Measurements from ENCODE around the gene CCR4. TPM values are rescaled to one million over a fixed set of nuclear protein-coding genes. Genes with fewer than 3 reads are reported as not detected.
"Not testable (repeated sequence)": the region's sequence is repeated elsewhere in the genome, so short reads cannot be mapped to it uniquely, and the experiment has no call there.

The CCR4 gene
- polyA plus RNA-seq, 2 of the 4 experiments (the other 2 are of a cell fraction), result not detected

DNA sequence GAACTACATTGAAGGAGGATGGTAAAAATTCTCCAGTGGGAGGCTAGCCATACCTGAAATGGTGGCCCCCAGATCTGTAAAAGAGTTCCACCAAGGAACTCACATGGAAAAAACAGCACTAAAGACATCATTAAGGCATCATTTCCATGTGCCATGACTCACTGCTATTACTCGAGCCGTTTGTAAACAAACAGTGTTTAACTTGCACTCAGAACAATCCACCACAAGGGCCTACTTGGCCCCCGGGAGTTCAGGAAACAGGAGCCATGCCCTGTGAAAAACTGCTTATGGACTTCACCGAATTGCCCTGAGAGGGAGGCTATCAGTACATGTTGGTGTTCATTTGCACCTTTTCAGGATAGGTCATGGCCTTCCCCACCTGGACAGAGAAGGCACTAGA is 18.2 kb downstream of the CCR4 start:
- no peak for TF ChIP-seq SMC3 (IDR thresholded peaks at IDR 0.05)
- no peak for TF ChIP-seq FOSL2 (IDR thresholded peaks at IDR 0.05)
- peak; percentile 76 for TF ChIP-seq FOSL2 (CRISPR knock-in tag; IDR thresholded peaks at IDR 0.05)
- TF ChIP-seq, protein P1, sequence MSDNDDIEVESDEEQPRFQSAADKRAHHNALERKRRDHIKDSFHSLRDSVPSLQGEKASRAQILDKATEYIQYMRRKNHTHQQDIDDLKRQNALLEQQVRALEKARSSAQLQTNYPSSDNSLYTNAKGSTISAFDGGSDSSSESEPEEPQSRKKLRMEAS (IDR thresholded peaks at IDR 0.05), result peak; percentile 31; the same call in 1 of the 2 replicates
- TF ChIP-seq RNF2 (IDR thresholded peaks at IDR 0.05; ENCODE audit: borderline replicate concordance, low read depth), result no peak
- Histone ChIP-seq H3K4me2 (peak overlapping the region; percentile 27), H3K27ac (no peak overlapping the region), H3K4me1 (peaks cover 14% of the 10 kb centered on the region), H3K4me3 (no peak overlapping the region), H3K9me3 (peaks cover 25% of the 10 kb centered on the region)
- ChIA-PET CTCF (interaction anchor here (2.4 kb wide), 1 partner anchor 22 kb away, joined by 7 read pairs; no protein-coding TSS in a partner anchor), POLR2A (no interaction called here)
- FAIRE-seq, result no peak
- 3% methylated on average over 4 of the region's 4 CpGs for WGBS (ENCODE audit: missing lambda C conversion rate)
- ATAC-seq, result peak; percentile 62 to 84; a peak in 5 of 6 replicates
- DNase-seq (ENCODE audit: low read depth in 1 of 2, low spot score in 1 of 2), result peak; percentile 28 to 54

DNA sequence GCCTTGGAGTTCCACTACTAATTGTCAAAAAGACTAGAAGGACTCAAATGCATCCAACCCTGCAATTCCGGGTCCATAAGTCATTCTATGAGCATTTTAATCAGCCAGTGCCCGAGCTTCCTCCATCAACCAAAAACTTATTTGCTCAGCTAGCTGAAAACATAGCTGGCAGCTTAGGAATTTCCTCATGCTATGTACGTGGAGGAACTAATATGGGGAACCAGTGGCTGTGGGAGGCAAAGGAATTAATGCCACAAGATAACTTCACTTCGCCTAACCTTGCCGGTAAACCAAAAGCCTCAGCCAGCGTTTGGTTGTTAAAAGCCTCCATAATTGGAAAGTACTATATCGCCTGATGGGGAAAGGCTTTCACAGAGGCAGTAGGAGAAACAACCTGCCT is 19.8 kb downstream of the CCR4 start:
- 88% methylated on average over 7 of the region's 7 CpGs for WGBS (ENCODE audit: missing lambda C conversion rate)
- CTCF ChIA-PET, result interaction anchor here (1.9 to 2.4 kb wide), 2 partner anchors 24 to 37 kb away, joined by 4 to 7 read pairs; no protein-coding TSS in a partner anchor
- DNase-seq (ENCODE audit: low read depth in 1 of 2, low spot score in 1 of 2); FAIRE-seq; H3K4me2 ChIP-seq; ATAC-seq; POLR2A ChIA-PET; H3K27ac ChIP-seq; H3K9me3 ChIP-seq; H3K4me3 ChIP-seq: not testable (repeated sequence)
- H3K4me1 ChIP-seq, result peaks cover 14% of the 10 kb centered on the region

DNA sequence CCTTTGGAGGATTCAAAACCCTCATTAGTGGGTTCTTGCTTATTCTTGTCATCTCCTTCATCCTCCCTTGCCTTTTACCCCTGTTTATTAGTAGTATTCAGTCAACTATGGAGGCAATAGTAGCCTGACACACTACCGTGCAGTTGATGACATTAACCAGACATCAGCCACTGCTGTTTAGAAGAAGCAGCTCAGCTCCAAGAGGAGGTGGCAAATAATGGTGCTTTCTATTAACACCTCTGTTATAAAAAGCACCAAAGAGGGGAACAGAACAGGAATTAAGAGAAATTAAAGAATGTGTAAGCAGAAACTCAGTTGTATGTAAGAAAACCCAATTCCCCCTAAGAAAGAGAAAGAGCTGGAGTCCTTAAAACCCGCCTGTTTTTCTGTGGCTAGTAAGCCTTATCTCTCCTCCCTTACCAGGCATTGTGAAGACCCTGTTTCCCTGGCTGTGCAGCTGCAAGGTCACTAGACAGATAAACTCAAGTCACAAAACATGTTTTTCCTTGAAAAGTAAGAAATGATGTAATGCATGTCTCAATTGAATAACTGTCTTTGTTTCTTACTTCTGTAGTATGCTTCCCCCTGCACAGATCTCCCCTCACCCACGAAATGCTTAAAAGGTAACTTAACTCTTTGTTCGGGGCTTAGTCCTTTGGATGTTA is 21.2 kb downstream of the CCR4 start:
- Histone ChIP-seq H3K9me3 (no peaks in the 10 kb centered on the region), H3K4me2 (no peak overlapping the region), H3K27ac (no peak overlapping the region), H3K4me1 (peaks cover 14% of the 10 kb centered on the region), H3K4me3 (no peak overlapping the region)
- ChIA-PET CTCF (interaction anchor here (1.9 kb wide), 1 partner anchor 38 kb away, joined by 4 read pairs; no protein-coding TSS in a partner anchor), POLR2A (no interaction called here)
- FAIRE-seq, result no peak
- no peak for DNase-seq (ENCODE audit: low read depth in 1 of 2, low spot score in 1 of 2)
- 68% methylated on average over 4 of the region's 4 CpGs for WGBS (ENCODE audit: missing lambda C conversion rate)
- TF ChIP-seq, protein P2, sequence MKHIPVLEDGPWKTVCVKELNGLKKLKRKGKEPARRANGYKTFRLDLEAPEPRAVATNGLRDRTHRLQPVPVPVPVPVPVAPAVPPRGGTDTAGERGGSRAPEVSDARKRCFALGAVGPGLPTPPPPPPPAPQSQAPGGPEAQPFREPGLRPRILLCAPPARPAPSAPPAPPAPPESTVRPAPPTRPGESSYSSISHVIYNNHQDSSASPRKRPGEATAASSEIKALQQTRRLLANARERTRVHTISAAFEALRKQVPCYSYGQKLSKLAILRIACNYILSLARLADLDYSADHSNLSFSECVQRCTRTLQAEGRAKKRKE (CRISPR knock-in tag; IDR thresholded peaks at IDR 0.05; ENCODE audit: low read depth), result no peak
- TF ChIP-seq MYC (IDR thresholded peaks at IDR 0.05; ENCODE audit: borderline replicate concordance, low read length), result no peak
- TF ChIP-seq POLR2AphosphoS2 (conservative IDR thresholded peaks at IDR 0.05; ENCODE audit: low read length), result no peak
- no peak for TF ChIP-seq FOSL2 (IDR thresholded peaks at IDR 0.05)
- TF ChIP-seq FOSL2 (CRISPR knock-in tag; IDR thresholded peaks at IDR 0.05), result no peak
- TF ChIP-seq GATA3 (IDR thresholded peaks at IDR 0.05; ENCODE audit: borderline replicate concordance), result no peak
- TF ChIP-seq HOXA7 (CRISPR knock-in tag; IDR thresholded peaks at IDR 0.05), result no peak
- no peak for TF ChIP-seq HDAC2 (IDR thresholded peaks at IDR 0.05)
- no peak for TF ChIP-seq NPAS2 (CRISPR knock-in tag; IDR thresholded peaks at IDR 0.05; ENCODE audit: borderline replicate concordance)
- TF ChIP-seq CHD2 (IDR thresholded peaks at IDR 0.05; ENCODE audit: low read length, partially characterized antibody), result no peak
- no peak for ATAC-seq

DNA sequence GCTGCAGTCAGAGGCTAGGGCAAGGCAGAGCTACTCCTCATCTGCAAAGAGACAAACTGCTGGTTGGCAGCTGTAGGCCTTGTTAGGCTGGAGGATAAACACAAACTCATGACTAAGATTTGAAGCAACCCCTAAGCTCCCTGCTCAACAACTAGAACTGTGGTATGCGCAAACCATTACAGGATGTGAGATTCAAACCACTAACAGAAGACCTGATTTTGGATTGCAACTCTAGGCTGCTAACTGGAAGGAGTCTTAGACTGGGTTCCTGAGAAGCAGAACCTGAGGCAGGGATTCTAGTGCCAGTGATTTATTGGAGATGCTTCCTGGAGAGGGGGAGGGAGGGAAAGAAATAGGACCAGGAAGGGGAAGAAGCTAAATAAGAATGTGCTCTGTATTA is 22.5 kb downstream of the CCR4 start:
- WGBS (ENCODE audit: missing lambda C conversion rate), result 100% methylated on average over 1 of the region's 1 CpG
- Histone ChIP-seq H3K27ac (no peak overlapping the region), H3K9me3 (no peaks in the 10 kb centered on the region), H3K4me1 (peaks cover 12% of the 10 kb centered on the region), H3K4me2 (no peak overlapping the region), H3K4me3 (no peak overlapping the region)
- ATAC-seq (no peak), DNase-seq (ENCODE audit: low read depth in 1 of 2, low spot score in 1 of 2) (no peak), FAIRE-seq (no peak)
- ChIA-PET POLR2A (no interaction called here), CTCF (interaction anchor here (0.8 to 4.6 kb wide), 5 partner anchors 10 to 100 kb away, joined by 3 to 15 read pairs (median 5); no protein-coding TSS in a partner anchor)
- no peak for TF ChIP-seq FOSL2 (IDR thresholded peaks at IDR 0.05)
- no peak for TF ChIP-seq FOSL2 (CRISPR knock-in tag; IDR thresholded peaks at IDR 0.05)
- no peak for TF ChIP-seq CBX8 (IDR thresholded peaks at IDR 0.05)
- no peak for TF ChIP-seq FOSB (CRISPR knock-in tag; IDR thresholded peaks at IDR 0.05)
- no peak for TF ChIP-seq KDM1A (IDR thresholded peaks at IDR 0.05; ENCODE audit: low read depth)
- TF ChIP-seq SMC3 (IDR thresholded peaks at IDR 0.05), result no peak
- no peak for TF ChIP-seq RCOR1 (IDR thresholded peaks at IDR 0.05; ENCODE audit: low read depth, low read length)
- TF ChIP-seq, protein P3, sequence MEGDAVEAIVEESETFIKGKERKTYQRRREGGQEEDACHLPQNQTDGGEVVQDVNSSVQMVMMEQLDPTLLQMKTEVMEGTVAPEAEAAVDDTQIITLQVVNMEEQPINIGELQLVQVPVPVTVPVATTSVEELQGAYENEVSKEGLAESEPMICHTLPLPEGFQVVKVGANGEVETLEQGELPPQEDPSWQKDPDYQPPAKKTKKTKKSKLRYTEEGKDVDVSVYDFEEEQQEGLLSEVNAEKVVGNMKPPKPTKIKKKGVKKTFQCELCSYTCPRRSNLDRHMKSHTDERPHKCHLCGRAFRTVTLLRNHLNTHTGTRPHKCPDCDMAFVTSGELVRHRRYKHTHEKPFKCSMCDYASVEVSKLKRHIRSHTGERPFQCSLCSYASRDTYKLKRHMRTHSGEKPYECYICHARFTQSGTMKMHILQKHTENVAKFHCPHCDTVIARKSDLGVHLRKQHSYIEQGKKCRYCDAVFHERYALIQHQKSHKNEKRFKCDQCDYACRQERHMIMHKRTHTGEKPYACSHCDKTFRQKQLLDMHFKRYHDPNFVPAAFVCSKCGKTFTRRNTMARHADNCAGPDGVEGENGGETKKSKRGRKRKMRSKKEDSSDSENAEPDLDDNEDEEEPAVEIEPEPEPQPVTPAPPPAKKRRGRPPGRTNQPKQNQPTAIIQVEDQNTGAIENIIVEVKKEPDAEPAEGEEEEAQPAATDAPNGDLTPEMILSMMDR (IDR thresholded peaks at IDR 0.05), result no peak
- TF ChIP-seq GATA3 (IDR thresholded peaks at IDR 0.05; ENCODE audit: borderline replicate concordance), result no peak
